ENCODE results near the gene KCTD17.

KCTD17 gene

DNA sequence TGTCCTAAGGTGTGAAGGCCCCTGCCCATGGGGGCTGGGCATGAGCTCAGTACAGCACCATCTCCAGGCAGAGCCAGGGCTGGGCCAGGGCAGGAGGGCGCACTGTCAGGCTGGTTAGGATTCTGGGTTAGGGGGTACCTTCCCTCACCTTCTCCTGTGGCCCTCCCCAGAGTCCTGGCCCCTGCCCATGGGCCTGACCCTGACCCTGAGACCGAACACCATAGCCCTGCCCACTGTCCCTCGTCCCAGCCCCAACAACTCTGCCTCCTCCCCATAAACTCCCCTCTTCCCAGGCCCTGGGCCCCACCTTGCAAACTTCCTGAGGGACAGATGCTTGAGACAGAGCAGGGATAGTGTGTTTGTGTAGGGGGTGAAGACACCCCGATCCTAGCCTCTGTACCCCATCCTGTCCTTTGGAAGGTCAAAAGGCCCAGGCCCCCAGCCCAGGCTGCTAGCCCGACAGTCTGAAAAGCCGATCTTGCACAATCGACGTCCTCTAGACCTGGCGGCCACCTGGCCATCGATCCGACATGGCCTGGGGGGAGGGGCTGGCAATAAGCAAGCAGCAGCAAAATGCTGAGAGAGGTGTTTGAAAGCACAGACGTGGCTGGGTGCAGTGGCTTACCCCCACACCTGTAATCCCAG lies 60.7 kb downstream of the KCTD17 start:
- TF ChIP-seq, protein P1, sequence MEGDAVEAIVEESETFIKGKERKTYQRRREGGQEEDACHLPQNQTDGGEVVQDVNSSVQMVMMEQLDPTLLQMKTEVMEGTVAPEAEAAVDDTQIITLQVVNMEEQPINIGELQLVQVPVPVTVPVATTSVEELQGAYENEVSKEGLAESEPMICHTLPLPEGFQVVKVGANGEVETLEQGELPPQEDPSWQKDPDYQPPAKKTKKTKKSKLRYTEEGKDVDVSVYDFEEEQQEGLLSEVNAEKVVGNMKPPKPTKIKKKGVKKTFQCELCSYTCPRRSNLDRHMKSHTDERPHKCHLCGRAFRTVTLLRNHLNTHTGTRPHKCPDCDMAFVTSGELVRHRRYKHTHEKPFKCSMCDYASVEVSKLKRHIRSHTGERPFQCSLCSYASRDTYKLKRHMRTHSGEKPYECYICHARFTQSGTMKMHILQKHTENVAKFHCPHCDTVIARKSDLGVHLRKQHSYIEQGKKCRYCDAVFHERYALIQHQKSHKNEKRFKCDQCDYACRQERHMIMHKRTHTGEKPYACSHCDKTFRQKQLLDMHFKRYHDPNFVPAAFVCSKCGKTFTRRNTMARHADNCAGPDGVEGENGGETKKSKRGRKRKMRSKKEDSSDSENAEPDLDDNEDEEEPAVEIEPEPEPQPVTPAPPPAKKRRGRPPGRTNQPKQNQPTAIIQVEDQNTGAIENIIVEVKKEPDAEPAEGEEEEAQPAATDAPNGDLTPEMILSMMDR (conservative IDR thresholded peaks at IDR 0.05; ENCODE audit: low read depth): no peak
- DNase-seq (ENCODE audit: low spot score): no peak
- ChIA-PET CTCF (no interaction called here), POLR2A (ENCODE audit: low non-redundant PET) (no interaction called here)
- H3K27ac ChIP-seq: no peak overlapping the region
